ENCODE measurements around the gene MRPS18C.

GRCh38 chr4:83431200-83431599 lies 24.7 kb upstream of the MRPS18C start:
- no peak for TF ChIP-seq CTCF (IDR thresholded peaks at IDR 0.05)
- TF ChIP-seq ZFX (IDR thresholded peaks at IDR 0.05; ENCODE audit: borderline replicate concordance): no peak

Data from 22Rv1 (cell line).